GM10847 (cell line): Measurements from ENCODE around the gene MAGI1.

Experiments
- POLR2A ChIP-seq: IDR thresholded peaks from 2 replicates; pipeline ENCODE4 v1.6.1; 2011; ENCODE audit not compliant: insufficient read length; ENCODE audit errors: extremely low read depth

MAGI1 gene

DNA sequence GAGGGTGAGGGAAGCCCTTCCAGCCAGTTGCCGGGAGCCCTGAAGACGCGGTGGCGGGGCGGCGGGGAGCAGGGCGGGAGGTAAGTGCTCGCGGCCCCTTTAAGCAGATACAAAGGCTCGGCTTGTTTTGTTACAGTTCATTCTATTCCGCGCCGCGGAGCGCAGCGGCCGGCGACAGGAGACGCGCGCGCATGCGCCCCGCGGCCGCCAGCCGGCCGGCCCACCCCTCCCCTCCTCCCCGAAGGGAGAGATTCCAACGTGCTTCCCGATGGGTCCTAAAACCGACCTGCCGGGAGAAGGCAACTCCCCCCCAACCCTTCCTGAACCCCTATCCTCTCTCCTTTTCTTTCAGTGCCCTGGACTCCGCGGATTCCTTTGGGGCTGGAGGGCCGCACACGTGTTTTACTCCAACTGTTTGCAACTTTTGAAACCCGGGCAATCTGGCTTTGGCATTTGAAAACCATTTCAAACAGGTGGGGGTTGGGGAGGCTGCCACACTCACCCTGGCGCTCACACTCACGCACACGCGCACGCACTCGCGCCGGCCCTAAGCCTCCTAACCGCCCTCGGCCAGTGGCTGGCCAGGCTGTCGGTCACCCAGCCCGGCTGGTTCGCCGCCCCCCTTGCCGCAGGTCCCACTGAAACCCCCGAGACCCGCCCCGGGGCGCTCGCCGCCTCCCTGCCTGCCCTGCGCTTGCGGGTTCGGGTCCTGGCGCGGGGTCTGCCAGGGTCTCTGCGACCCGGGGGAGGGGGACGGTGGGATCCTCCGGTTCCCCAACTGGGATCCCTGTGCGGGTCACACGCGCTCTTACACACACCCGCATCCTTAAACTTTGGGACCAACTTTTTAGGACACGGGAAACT, at the start of gene MAGI1:
Gene MAGI1, minus strand, starts transcription at position 193 of the 864 bp plus-strand sequence. CDS start 610 bp downstream, outside the sequence.
- no peak for TF ChIP-seq POLR2A

DNA sequence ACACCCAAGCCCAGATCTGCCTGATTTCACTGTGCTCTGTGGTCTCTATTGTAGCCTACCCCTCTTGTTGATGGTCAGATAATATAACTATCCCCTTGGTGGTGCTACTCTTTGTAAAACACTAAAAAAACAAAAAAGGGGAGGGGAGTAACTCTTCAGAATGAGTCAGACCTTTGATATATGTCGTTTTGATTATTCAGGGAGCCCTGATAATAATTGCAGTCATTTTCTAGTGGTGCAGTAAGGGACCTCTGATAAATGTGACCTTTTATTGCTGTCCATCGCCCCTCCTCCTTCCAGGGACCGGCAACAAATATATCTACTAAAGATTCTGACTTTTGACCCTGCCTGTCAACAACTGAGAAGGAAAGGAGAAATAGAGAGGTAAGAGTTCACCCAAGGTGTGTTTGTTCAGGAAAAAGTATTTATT, 45.1 kb upstream of the MAGI1 start:
- no peak for TF ChIP-seq POLR2A

DNA sequence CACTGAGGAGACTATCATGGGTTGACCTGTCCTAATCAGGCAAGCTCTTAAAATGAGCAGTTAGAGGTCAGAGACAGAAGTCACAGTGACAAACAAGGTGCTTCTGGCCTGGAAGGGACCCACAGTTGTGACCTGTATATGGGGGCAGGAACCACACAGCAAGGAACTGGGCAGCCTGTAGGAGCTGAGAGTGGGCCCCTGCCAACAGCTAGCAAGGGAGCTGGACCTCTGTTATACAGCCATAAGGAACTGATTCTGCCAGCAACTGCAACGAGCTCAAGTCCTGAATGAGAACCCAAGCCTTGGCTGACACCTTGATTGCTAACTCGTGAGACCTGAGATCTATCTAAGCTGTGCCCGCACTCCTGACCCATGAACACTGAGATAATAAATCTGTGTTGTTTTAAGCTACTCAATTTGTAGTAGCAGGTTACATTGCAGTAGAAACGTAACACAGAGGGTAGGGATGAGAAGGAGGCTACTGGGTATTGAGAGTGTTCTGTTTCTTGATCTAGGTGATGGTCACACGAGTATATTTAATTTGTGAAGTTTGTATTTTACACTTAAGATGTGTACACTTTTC, 44.5 kb upstream of the MAGI1 start:
- TF ChIP-seq POLR2A = no peak

DNA sequence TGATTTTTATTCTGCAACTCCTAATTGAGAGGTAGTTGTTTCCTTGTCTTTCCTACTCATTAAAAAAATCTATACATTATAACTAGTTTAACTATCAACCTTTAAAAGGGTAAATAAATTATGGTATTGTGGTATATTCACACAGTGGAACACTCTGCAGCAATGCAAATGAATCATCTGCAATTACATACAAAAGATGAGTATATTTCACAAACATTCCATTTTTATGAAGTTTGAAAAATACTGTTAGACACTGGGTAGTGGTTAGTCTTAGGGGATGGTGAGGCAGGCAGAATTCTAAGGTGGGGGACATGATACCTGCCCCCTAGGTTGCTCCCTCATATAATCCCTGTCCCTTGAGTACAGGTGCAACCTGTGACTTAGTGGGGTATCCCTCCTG, 44.0 kb upstream of the MAGI1 start:
- no peak for TF ChIP-seq POLR2A

DNA sequence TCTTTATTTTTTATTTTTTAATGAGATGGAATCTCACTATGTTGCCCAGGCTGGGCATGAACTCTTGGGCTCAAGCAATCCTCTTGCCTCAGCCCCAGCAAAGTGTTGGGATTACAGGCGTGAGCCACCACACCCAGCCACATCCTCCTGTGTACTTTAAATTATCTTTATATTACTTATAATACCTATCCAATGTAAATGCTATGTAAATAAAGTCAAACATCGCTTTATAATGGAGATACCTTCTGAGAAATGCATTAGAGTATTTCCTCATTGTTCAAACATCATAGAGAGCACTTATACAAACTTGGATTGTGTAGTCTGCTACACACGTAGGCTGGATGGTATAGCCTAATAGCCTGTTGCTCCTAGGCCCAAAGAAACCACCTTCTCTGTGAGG, 41.4 kb upstream of the MAGI1 start:
- no peak for TF ChIP-seq POLR2A

DNA sequence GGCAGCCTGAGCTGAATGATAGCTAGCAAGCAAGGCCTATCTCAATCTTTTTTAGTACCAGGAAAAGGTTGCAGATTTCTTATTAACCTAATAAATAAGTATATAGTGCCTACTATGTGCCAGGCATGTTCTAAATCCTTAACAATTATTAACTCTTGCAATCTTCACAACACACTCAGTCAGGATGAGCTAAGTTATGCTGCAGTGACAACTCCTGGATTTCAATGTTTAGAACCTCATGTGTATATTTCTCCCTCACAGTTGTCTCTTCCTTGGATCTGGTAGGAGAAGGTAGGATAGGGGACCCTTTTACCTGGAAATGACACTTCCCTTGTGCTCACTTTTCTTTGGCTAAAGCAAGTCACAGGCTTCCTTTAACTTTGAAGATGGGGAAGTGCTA, 39.3 kb upstream of the MAGI1 start:
- TF ChIP-seq POLR2A = no peak

DNA sequence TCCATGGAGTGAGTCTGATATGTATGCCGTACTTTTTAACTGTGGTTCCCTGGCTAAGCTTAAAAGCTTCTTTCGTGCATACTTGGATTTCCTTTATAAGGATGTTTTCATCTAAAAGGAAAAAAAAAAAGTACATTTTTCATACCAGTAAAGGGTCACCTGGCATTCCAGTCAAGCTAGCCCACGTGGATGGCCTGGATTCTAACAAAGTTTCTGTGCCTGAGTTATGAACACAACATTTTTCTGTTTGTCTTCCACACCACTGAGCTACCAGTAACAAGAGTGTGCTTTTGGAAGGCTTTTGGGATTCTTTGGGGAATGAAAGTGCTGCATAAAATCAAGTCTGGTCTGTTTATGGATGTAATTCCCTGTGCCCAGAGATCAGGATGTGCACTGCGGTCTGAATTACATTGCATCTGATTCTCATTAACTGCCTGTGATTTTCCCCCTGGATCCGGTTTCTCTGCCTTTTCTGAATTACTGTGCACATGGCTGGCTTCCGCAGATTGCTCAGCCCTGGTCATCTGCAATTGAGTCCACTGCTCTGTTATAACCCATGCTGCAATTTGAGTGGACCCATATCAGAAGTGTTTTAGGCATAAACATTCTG, 38.2 kb upstream of the MAGI1 start:
- no peak for TF ChIP-seq POLR2A

DNA sequence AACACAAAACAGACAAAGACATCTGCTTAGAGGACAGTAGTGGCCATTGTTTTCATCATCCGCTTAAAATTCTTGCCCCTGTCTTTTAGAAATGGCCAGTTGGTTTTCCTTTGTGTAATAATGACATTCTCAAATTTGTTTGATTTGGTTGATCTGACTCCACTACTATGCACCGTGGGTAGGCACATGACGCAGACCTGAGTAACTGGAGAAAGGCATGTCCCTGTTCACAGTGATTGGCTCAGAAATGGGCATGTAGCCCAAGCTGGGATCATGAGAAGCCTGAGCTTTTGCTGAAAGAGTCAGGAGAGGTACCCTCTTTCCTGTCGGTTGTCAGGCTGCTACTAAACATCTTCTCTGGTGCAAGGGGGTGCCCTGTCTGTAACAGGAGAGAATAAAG, 36.6 kb upstream of the MAGI1 start:
- no peak for TF ChIP-seq POLR2A

DNA sequence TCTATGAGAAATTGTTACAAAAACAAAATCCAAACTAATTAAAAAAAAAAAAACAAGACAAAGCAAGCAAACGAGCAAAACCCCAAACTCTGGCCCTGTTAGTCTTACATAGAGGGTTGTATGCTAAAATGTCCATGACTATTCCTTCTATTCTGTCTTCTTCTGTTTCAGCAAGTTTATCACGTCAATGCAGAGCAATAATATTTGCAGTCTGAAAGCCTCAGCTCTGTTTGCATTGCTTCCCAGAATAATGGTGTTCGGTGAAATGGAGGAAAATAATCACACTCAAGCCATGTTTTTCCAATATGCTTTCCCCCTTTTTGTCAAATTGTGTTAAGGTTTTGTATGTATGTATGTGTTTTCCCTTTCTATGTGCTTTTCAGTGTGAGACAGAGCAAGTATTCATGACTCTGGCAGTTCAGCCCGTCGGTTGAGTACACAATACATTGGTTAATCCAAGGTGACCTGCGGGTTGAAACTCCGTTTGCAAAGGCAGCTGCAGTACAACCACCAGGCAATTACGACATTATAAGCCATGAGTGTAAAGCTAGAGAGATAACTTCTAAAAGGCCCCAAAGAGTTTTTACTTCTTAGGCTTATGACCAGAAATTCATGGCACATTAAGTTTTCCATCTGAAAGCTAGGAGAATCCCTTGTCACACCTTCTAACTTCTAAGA, 34.9 kb upstream of the MAGI1 start:
- no peak for TF ChIP-seq POLR2A

DNA sequence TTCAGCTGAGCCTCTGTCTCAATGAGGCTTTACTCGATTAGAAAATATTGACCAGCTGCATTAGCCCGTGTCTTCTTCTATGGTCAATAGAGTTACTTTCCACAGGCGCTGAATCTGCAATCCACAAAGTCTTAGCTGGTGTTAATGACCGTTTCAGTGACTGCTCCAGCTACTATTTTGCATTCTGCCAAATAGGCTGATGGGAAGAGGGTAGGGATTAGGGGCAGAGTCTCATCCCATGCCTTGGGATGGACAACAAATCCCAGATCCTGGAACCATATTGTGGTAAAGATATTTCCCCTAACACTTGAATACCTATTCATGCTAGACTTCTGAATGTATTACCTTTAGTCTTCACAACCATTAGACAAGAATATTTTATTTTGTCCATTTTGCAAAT, 29.5 kb upstream of the MAGI1 start:
- TF ChIP-seq POLR2A = no peak

DNA sequence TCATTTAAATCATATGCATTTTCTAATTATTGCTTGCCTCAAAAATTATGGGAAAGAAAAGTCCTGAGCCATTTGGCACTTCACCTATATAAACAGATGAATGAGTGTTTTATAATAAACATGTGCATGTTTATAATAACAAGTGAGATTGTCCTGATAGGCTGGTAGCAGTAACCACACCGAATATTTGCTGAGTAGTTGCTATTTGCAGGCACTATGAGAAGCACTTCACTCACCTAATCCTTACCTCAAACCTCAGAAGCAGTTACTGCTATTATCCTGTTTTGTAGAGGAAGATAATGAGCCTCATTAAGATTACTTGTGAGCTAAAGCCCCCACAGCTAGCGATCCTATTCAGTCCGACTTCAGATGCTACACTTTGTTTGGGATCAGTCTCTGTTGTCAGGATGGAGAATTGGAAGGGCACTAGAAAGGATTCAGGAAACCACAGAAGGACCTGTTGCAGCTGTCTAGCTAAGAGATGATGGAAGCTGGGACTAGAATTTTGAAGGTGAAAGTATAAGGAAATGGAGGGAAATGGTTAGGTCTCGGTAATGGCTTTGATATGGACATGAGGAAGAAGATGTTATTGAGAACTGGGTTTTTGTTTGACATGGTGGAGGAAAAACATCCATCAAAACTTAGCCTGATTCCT, 28.4 kb upstream of the MAGI1 start:
- TF ChIP-seq POLR2A = no peak

DNA sequence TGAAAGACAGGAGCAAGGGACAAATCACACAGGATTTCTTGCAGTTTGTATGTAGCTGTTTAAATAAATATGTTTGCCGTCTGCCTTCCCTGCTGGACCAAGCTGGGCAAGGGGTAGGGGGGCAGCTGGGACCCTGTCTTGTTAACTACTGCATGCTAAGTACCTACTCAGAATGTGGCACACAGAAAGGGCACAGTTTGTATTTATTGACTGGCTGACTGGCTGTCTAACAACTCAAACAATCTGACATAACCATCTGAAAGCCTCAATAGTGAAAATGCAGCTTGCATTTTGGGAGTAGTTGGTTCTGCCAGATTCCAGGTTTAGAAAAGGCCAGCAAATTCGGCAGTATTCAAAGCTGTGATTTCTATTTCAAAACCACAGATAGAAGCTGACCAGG, 16.6 kb upstream of the MAGI1 start:
- no peak for TF ChIP-seq POLR2A

DNA sequence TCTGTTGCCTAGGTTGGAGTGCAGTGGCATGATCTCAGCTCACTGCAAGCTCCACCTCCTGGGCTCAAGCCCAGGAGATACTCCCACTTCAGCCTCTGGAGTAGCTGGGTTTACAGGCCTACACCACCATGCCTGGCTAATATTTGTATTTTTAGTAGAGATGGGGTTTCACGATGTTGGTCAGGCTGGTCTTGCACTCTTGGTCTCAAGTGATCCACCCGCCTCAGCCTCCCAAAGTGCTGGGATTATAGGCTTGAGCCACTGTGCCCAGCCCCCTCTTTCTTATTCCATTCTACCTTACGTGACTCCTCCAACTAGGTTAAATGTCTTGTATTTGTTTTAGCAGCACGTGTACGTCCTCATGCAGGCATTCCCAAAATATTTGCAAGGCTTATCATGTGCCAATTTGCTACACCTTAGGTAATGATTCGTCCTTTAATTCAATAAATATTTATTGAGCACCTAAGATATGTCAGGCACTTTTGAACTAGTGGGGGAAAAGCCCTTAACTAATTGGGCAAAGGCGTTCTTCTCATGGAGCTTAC, 14.9 kb upstream of the MAGI1 start:
- TF ChIP-seq POLR2A = no peak

DNA sequence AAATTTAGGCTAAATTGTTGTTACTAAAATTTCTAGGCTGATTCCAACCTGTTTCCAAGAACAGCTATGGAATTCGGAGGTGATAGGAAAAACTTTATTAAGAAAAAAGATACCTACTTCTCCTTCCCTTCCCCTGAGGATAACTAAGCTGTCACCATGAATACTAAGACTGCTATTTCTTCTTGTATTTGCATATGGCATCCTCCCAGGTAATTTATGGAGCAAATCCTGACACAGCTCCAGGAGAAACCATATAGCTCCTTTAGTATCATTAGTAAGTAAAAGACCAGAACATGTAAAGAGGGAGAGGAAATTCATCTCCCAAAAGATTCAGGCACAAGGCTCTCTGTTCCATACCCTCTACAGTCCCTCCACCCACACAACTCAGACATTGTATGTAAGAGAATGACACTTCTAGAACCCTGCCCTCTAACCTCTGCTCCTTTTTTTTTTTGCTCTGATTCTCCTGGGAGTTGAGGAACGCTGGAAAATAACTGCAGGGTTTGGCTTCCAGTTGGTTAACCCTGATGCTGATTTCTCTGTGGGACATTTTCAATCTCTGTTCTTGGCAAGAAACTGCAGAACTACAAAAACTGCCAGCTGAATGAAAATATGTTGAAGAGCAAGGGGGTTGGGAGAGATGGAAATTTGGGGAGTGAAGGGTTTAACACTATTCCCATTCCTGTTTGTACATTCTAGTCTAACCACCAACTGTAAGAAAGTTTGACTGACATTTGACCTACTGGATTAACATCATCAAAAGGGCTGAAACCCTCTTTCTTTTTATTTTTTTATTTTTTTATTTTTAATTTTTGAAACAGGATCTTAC, 14.2 kb upstream of the MAGI1 start:
- TF ChIP-seq POLR2A = no peak
